Measurements from ENCODE around the gene TRPC4.

TRPC4 gene

DNA sequence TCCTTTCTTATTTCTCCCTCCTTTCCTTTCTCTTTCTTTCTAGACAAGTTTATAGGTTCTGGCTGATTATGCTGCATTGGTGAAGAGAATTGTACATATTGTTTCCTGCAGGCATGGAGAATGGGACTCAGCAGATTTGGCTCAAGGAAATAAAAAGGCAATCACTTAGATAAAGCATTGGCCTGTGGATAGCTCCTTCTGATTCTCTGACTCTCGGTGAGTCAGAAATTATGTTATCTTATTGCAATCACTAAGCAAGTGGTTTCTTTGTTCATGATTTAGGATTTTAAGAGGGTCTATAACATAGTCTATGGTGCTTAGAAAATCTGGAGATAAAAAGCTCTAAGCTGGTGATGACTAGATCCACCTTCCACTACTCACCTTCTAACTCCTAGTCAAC, 217.0 kb downstream of the TRPC4 start:
- DNase-seq, result no peak

DNA sequence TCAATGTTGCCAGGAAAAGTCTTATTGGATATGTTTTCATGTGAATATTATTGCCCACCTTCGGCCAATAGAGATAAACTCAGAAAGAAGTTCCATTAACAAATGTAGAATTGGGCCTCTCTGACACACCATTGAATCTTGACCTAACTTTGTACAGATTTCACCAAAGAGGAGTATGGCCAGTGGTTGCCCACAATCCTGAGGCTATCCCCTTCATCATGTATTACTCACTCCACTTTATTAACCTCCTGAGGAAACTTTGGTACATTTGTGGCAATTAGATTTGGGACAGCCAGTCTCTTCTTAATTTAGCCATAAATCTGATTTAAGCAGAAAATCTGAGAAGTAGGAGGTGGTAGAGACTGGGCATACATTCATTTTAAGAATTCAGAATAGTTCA, 217.7 kb downstream of the TRPC4 start:
- no peak for DNase-seq

DNA sequence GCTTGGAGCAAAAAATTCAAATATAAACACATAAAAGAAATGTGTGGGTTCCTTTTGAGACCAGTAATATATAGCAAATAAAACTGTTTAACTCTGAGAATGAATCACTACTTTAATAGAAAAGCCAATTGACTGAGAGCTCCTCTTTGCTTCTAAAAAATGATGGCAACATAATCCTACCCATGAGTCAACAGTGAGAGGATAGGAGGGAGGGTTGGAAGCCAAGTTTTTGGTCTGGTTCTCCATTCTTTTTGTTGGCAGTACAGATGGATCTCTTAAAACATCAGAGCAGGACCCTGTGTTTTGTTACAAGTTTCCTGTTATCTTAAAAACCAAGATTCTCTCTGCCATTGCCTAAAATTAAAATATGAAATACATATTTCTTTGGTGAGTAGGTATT, 221.0 kb downstream of the TRPC4 start:
- no peak for DNase-seq

DNA sequence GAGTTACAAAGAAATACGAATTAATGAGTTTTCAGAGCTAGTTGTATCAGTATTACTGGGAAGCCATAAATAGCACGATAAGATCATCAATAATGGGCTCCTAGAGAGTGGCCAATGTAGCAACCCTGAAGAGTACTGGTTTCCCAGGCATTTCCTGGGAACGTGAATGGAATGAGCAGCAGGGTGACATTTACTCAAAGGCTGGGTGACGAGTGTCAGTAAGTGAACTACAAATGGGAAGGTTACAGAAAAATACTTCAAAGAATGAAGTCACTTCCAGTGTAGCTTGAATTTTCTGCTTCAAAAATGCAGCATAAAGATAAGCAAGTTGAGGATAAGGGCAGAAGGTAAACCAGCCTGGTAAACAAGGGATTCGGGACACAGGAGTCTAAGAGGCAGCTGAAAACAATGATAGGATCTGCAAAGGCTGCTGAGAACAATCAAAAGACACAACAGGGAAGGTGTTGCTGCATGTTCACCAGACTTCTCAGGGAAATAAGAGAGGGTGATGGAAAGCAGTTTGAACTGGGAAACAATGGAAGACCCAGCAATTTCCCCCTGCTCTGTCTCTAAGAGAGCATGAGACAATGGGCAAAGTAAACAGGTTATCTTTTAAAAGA, 222.4 kb downstream of the TRPC4 start:
- no peak for DNase-seq

DNA sequence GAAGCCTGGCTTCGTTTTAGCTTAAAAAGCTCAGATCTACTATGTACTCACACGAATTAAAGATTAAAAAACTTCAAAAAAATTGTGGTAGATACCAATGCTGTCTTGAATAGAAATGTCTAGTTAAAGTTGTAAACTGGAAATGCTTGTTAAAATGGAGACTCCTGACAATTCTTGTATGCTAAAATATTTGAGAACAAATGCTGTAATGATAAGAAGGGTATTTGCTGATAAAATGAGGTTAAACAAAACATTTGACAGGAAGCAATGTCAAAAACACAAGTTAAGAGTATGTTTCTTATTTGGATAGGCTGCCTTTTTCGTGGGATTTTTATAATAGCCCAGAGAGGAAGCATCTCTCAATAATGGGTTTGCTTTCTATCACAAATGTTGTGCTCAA, 223.0 kb downstream of the TRPC4 start:
- DNase-seq, result no peak

DNA sequence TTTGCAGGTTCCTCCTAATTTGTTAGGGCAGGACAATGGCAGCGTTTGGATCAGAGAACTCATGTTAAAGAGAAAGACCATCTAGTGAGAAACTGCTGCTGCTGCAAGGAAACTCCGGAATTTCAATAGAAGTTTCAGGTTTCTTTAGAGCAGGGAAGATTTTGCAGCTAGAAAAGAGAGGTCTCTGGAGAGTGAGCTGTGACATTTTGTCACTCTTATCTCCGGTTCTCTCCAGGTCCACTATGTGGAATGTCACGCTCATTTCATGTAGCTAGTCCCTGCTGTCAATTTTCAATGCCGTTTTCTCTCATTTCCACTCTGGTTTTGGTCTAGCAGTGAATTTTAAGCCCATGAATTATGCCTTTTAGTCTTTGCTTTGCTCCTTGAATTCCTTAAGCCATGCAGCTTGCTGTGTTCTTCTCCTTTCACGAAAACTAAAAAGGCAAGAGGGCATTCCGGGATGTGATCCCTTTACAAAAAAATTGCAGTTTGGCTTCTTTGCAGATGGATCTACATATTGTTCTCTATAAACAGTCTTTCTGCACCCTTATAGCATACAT, 224.3 kb downstream of the TRPC4 start:
- DNase-seq, result no peak

DNA sequence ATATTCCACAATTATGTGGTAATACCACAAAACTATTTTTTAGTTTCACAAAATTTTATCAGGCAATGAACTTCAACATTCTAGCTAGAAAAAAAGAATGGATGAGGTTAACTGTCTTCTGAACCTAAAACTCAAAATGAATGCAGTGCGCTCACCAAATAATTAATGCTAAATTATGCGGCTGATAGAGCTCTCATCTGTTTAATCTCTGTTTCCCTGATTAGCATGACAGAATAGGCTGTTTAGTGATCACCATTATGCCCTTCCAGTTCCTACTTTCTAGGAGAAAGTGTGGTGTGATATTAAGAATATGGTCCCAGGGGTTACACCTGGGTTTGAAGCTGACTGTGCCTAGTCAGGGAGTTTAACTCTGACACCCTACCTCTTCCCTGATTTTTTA, 228.2 kb downstream of the TRPC4 start:
- DNase-seq, result no peak

DNA sequence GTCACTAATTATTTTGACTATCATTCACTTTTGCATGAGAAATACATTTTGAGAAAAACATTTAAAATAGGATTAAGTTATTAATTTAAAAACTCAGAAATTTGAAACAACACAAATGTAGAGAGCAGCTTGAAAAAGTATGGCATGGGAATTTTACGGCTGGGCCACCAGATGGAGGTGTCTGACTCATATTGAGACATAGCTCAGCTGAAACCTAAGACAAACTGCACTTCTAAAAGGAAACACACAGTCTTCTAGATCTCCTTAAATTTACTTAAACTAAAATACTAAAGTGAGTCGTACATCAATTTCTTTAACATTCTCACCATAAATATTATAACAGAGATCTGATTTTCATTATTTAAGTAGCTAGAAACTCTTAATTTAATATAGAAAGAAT, 229.1 kb downstream of the TRPC4 start:
- no peak for DNase-seq

DNA sequence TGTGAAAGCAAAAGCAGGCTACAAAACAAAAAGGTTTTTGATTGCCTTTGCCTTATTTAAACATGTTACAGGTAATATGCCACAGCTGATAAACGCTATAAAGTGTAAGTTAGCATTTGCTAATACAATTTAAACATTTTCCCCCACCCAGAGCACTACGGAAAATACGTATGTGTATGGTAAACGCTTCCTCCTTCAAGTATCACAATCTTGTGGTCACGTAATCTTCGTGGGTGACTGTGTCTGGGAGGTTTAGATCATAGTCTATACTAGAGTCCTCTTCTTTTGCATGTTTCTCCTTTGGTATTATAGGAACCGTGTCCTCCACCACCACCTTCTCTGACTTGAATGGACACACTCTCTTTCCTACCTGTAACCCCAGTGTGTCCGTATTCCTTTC, 232.9 kb downstream of the TRPC4 start:
- no peak for DNase-seq

DNA sequence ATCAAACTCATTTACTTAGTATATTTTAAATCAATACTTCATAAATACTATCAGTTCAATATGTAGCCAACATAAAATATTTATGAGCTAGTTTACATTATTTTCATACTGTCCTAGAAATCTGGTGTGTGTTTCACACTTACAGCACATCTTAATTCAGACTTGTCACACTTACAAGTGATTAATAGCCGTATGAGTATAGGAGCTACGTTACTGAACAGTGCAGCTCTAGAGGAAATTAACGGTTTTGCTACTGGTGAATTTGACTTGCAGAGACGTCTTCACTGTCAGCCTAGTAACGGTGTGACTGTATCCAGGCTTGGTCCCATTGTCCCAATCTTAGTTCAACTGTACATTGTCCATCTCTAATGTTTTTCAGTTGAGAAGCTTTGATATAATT, 237.3 kb downstream of the TRPC4 start:
- DNase-seq, result no peak

DNA sequence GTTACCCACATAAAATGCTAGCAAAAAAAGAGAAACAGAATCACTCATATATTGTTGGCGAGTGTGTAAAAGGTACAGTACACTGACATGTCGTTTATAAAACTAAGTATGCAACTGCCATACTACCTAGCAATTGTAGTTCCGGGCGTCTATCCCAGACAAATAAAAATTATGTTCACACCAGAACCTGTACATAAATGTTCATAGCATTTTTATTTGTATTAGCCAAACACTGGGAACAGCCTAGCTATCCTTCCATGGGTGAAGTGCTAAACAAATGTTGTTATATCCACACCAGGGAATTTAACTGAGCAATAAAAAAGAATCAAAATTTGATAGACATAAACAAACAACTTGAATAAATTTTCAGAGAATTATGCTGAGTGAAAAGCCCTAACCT, 242.1 kb downstream of the TRPC4 start:
- no peak for DNase-seq

DNA sequence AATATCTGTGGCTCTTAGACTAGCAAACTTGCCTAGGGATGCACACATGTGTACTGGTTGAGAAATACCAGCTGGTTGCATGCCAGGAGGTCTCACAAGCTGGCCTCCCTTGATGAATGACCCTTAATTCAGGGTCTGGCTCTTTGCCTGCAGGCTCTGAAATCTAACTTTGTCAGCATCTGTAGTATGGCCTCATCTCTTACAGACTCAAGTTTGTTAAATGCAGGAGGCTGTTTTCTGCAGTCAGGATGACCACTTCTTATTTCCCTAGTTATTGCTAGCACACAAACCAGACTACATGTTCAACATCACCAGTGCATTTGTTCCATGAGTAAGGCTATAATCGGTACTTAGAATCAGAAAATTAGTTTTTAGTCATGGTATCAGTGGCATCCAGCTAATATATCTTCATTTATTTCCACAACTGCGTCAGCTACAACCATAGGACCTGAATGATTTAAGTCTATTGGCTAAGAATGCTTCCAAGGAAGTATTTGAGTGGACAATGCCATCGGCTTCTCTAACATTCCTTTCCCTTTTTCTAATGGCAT, 247.7 kb downstream of the TRPC4 start:
- no peak for DNase-seq

DNA sequence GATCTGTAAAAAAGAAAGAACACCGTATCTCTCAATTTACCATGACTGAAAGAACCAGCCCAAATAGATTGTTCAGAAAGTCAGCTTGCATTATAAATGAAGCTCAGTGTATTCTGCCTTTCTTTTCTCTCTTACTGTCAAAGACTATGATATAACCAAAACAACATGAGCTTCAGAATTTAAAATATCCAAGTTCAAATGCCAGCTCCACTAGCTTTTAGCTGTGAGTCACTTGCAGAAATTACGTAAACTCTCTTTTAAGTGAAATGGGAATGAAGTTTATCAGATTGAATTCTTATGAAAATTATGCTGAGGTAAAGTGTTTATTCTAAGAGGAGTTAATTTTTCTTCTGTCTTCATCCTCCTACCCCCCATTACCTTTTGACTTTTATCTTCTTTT, 251.0 kb downstream of the TRPC4 start:
- DNase-seq, result no peak

DNA sequence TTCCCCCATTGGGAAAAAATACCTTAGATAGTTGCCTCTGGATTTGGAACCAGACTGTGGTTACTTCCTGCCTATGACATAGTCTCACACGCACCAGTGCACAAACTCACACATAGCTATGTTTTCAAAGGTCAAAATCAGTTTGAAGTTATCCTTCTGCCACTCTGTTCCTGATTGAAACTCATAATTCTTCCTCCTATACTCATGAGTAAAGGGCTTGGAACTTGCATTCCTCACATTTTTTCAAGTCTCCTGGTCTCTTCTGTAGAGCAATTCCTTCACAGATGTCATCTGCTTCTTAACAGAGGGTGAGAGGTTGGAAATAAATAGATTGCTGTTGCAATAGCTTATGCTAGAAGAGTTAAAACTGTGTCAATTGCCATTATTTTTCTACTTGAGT, 252.4 kb downstream of the TRPC4 start:
- DNase-seq, result no peak

DNA sequence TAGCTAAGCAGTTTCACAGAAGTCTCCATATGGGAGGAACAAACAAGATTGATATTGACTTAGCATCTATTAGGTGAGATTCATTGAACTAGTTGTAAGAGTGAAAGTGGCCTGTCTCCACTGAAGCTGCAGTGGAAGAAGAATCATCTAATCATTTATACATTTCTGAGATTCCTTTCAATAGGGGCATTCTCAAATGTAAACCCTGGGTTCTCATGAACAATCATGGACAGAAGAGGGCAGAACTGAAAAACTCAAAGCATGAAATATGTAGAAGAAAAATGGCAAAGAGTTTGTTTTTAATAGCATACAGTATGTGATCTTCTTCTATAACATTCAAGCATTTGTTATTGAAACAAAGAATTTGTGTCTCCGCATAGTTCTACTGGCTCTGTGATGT, 253.4 kb downstream of the TRPC4 start:
- DNase-seq, result no peak

DNA sequence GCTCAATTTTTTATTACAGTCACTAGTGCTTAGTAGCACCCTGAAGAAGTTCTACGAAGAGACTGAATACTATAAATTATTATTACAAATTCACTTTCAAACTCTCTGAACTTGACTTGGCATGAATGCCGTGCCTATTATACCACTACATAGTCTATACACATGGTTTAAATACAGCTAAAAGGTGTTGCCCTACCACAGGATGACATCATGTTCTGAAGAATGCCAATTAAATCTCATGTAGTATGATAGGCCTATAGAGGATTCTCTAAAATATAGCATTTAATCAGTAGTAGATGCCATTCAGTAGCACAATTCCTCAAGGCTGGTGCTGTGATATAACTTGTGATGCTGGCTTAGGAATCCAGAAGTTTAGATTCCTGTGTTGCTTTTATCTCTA, 254.3 kb downstream of the TRPC4 start:
- no peak for DNase-seq

DNA sequence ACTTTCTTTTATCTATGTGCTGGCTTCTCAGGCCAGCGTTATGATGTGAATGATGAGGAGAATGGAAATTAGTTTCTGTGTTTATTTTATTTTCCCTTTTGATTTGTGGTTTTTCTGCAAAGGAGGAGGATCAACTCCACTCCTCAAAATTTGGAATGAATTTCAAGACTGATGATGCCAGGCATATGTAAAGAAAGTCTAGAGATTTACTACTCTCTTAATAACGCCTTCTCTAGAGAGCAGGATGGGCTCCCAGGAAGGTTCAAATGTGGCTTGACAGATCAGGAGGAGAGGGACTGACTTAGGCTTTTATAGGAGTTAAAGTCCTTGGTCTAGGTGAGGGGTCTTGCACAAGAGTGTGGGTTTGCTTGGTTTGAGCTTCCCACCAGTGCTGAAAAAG, 255.9 kb downstream of the TRPC4 start:
- DNase-seq, result no peak

DNA sequence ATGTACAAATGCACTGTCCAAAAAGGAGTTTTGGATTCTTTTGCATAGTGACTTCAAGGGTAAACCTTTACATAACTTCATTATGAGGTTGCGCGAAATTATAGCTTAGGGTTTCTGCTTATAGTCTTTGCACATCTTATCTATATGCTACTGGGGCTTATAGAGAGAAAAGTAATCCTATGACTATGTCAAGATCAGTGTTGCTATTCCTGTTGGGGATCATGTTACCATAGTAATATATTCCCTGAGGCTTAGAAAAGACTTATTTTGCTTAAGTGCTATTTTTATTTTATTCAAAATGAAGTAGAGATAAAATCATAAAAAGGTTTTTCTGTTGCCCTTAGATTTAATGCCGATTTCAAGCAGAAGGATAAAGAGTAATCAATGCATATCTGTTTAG, 256.3 kb downstream of the TRPC4 start:
- no peak for DNase-seq

DNA sequence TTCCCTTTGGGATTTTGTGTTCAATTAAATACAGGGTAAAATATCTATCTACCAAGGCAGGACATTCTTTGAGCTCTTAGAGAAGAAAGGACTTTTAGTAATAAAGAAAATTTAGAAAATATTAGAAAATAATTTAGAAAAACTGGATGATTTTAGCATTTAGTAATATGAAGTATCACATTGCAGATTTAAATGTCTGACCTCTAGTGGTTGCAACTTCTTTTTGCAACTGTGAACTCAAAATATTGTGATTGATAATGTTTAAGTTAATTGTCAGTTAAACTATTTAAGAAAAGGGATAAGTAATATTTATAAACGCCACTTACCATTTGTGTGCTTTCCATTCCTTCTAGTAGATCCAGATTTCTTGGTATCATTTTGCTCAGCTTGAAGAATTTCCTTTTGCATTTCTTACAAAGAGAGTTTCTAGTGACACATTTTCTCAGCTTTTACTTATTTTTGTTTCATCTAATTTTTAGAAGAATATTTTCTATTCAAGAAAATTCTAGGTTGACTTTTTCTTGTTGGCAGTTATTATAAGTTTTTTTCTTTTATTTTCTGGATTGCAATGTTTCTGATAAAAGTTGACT, 260.7 kb downstream of the TRPC4 start:
- DNase-seq, result no peak

DNA sequence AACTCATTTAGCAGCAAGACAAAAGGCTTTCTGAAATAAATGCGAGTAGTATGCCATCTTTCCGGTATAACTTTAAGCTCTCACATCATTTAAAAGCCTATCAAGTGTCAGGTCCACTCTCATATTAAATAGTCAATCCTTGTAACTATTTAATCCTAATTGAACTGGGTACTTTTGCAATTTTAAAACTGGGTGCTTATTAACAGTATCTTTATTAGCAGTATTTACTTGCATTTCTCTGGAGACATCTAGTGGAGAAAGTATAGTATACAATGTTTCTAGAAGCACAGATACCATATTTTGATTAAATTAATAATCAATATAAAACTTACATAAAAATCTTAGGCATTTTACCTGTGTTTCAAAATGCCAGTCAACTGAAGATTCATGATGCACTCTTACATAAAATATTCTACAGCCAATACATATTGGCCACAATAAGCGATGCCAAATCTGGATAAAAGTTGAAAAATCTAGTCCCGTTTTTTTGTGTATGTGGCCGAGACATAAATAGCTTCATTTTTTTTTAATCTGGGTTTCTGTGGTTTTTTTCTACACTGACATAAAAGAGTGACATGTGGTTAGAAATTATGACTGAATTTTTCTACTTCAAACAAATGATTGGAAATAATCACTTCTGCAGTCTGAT, 266.7 kb downstream of the TRPC4 start:
- no peak for DNase-seq

DNA sequence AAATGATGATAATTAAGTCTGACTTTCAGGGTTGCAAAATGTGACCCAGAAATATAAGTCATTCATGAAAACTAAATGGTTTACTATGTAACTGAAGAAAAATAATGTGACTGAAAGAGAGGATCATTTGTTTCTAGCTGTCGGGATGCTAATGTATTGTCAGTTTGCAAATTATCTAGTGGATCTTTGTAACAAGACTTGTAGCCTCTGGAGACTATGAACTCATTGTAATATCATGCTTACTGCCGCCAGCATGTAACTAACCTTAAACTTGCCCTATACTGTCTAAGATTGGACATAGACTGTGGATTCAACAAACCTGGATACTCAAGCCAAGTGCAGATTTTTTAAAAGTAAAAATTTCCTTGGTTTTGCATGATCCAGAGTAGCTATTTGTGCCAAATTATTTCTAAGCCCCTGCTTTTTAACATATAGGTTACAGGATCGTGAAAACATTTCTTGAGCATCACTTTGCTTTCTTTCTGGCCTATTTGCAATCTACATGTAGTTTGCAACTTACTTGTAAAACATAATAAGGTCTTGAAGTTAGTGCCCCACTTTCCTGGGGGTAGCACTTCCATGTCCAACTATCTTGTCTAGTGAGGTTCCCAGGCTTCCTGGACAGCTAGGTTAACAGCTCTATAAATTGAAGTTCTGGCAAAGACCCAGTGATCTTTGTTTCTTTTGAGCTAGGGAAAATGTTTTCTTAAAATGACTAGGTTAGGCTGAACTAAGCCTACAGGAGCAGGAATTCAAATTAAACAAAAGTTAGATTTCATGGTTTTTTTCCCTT, 267.7 kb downstream of the TRPC4 start:
- DNase-seq, result no peak

DNA sequence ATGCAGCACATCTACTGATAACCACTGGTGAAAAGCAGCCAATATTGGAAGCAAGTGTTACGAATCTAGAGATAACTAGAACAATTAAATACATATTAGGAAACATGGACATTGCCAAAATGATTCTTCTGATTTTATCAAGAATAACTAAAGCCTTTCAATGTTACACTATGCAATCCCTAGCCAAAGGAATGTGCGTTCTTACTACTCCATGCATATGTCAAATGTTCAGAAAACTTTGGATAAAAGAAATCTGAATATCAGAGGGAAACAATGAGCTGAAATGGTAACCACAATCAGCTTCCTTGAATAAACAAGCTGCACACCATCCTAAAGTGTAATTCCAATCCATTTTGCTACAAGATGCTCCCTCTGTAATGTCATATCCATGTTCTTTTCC, 270.1 kb downstream of the TRPC4 start:
- no peak for DNase-seq

DNA sequence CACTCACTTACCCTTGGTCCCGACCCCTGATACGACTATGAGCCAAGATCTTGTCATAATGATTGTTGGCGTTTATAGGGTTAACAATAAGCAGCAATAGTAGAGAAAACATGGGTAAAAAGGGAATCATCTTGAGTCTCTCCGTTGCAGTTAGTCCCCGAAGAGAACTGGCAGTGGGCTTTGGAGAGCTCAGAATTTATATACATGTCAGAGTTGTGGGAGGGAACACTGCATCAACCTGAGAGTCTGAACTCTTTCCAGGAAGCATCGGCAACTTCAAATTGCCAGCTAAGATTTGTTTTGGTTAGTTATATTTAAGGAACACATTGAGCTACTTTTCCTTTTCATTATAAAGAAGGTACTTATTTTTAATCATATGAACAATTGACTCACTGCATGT, 271.0 kb downstream of the TRPC4 start, which contains the start of gene POSTN:
POSTN (minus strand) TSS at position 172 of the 400 bp plus-strand sequence; CDS start at position 130, 42 bp downstream.
- DNase-seq, result no peak
